ENCODE data around the gene SMIM23. TPM values are rescaled to one million over a fixed set of nuclear protein-coding genes. Genes with fewer than 3 reads are reported as not detected.

SMIM23 gene
- total and polyA plus RNA-seq, 2 donors (not counting 1 experiment from before 2014, with no cell fraction given): not detected

DNA sequence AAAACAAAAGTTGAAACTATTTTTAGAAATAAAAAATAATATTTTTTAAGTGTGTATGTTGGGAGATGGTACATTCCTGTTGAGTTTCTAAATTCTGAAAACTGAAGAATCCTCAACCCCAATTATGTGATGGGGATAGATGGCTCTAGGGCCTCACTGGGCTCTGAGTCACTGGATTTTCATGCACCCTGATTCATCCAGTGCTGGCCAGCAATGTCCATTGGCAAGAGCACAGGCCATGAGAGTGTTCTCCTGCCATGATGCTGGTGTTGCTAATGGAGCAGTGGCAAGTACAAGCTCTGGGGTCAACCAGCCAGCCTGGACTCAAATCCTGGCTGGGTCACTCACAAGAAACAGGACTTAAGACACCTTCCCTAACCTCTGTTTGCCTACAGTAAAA lies 23.3 kb downstream of the SMIM23 start:
- TF ChIP-seq EZH2 (IDR thresholded peaks at IDR 0.05; ENCODE audit: low read length, missing control alignments): no peak
- TF ChIP-seq, protein P1, sequence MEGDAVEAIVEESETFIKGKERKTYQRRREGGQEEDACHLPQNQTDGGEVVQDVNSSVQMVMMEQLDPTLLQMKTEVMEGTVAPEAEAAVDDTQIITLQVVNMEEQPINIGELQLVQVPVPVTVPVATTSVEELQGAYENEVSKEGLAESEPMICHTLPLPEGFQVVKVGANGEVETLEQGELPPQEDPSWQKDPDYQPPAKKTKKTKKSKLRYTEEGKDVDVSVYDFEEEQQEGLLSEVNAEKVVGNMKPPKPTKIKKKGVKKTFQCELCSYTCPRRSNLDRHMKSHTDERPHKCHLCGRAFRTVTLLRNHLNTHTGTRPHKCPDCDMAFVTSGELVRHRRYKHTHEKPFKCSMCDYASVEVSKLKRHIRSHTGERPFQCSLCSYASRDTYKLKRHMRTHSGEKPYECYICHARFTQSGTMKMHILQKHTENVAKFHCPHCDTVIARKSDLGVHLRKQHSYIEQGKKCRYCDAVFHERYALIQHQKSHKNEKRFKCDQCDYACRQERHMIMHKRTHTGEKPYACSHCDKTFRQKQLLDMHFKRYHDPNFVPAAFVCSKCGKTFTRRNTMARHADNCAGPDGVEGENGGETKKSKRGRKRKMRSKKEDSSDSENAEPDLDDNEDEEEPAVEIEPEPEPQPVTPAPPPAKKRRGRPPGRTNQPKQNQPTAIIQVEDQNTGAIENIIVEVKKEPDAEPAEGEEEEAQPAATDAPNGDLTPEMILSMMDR (conservative IDR thresholded peaks at IDR 0.05 in 1 of 2, IDR thresholded peaks at IDR 0.05 in 1 of 2; ENCODE audit: low read depth in 1 of 2, low read length in 2 of 2): no peak
- DNase-seq (ENCODE audit: low read depth in 2 of 2): peak; percentile 32 to 81
- H3K9ac ChIP-seq (ENCODE audit: insufficient read depth, low read length): no peak overlapping the region
- no peak overlapping the region for H3K4me2 ChIP-seq (ENCODE audit: extremely low read depth, insufficient read depth, low read length)
- H3K4me1 ChIP-seq (ENCODE audit: control insufficient read depth, extremely low read depth, insufficient read depth, low read length): no peaks in the 10 kb centered on the region
- H3K4me3 ChIP-seq (replicated peaks in 1 of 4; ENCODE audit: control extremely low read depth in 1 of 4, insufficient read depth in 1 of 4, low read depth in 3 of 4, low read length in 4 of 4): no peak overlapping the region
- H3K27ac ChIP-seq (ENCODE audit: insufficient read depth, low read length): no peak overlapping the region
- H3K79me2 ChIP-seq (ENCODE audit: control insufficient read depth, insufficient read depth, low read length): no peaks in the 10 kb centered on the region
- H3K9me3 ChIP-seq (ENCODE audit: control insufficient read depth, insufficient read depth, low read depth, low read length): no peaks in the 10 kb centered on the region
- no peaks in the 10 kb centered on the region for H4K20me1 ChIP-seq (ENCODE audit: control insufficient read depth, extremely low read depth, insufficient read depth, low read length)
- H2AFZ ChIP-seq (ENCODE audit: low read length): no peak overlapping the region
- H3K27me3 ChIP-seq (ENCODE audit: control insufficient read depth, insufficient read depth, low read length): no peaks in the 10 kb centered on the region
- H3K36me3 ChIP-seq (ENCODE audit: control insufficient read depth, insufficient read depth, low read length): no peaks in the 10 kb centered on the region

DNA sequence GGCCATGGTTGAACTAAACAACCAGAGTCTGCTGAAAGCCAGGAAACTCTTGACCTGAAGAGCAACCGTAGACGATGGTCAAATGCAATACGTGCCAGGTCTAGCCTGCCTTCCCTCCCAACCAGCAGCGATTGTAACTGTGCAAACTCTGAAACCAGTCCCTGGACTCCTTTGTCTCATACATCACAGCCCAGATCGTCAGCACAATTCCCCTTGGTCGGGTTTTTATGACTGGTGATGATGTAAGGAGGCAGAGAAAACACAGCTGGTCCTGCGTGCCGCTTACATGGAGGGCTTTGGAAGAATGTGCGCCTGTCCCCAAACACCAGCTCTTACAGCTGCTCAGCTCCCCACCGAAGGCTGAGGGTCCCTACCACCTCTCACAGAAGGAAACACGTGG lies 24.6 kb downstream of the SMIM23 start:
- TF ChIP-seq, protein P1 (conservative IDR thresholded peaks at IDR 0.05 in 1 of 2, IDR thresholded peaks at IDR 0.05 in 1 of 2; ENCODE audit: low read depth in 1 of 2, low read length in 2 of 2): no peak
- no peak for TF ChIP-seq EZH2 (IDR thresholded peaks at IDR 0.05; ENCODE audit: low read length, missing control alignments)
- DNase-seq (ENCODE audit: low read depth in 2 of 2): peak in 1 of 2 donors; percentile 16

DNA sequence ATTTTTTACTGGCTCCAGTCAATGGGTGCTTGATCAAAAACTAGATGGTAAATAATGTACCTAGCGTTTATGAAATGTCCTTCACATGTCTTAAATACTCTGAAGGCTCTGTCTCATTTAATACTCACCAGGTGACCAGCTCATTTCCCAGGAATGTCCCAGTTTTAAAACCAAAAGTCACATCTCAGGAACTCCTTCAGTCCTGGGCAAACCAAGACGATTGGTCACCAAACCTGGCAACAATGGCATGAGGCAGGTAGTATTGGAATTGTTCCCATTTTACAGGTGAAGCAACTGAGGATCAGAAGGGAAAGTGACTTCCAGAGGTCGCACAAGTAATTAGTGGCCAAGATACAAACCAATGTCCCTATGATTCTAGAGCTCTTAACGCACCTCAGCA lies 27.7 kb downstream of the SMIM23 start:
- Histone ChIP-seq H3K79me2 (ENCODE audit: control insufficient read depth, insufficient read depth, low read length) (no peaks in the 10 kb centered on the region), H3K27ac (ENCODE audit: insufficient read depth, low read length) (no peak overlapping the region), H3K4me1 (ENCODE audit: control insufficient read depth, extremely low read depth, insufficient read depth, low read length) (no peaks in the 10 kb centered on the region), H3K36me3 (ENCODE audit: control insufficient read depth, insufficient read depth, low read length) (no peaks in the 10 kb centered on the region), H2AFZ (ENCODE audit: low read length) (no peak overlapping the region), H3K27me3 (ENCODE audit: control insufficient read depth, insufficient read depth, low read length) (peaks cover 13% of the 10 kb centered on the region), H3K9me3 (ENCODE audit: control insufficient read depth, insufficient read depth, low read depth, low read length) (no peaks in the 10 kb centered on the region), H4K20me1 (ENCODE audit: control insufficient read depth, extremely low read depth, insufficient read depth, low read length) (no peaks in the 10 kb centered on the region), H3K9ac (ENCODE audit: insufficient read depth, low read length) (no peak overlapping the region), H3K4me3 (replicated peaks in 1 of 4; ENCODE audit: control extremely low read depth in 1 of 4, insufficient read depth in 1 of 4, low read depth in 3 of 4, low read length in 4 of 4) (no peak overlapping the region), H3K4me2 (ENCODE audit: extremely low read depth, insufficient read depth, low read length) (no peak overlapping the region)
- no peak for DNase-seq (ENCODE audit: low read depth in 2 of 2)
- TF ChIP-seq, protein P1 (conservative IDR thresholded peaks at IDR 0.05 in 1 of 2, IDR thresholded peaks at IDR 0.05 in 1 of 2; ENCODE audit: low read depth in 1 of 2, low read length in 2 of 2): no peak

More for the DNA sequence above, 24.6 kb downstream of the SMIM23 start:
- Histone ChIP-seq H4K20me1 (ENCODE audit: control insufficient read depth, extremely low read depth, insufficient read depth, low read length) (no peaks in the 10 kb centered on the region), H2AFZ (ENCODE audit: low read length) (no peak overlapping the region), H3K9me3 (ENCODE audit: control insufficient read depth, insufficient read depth, low read depth, low read length) (no peaks in the 10 kb centered on the region), H3K4me2 (ENCODE audit: extremely low read depth, insufficient read depth, low read length) (no peak overlapping the region), H3K4me3 (replicated peaks in 1 of 4; ENCODE audit: control extremely low read depth in 1 of 4, insufficient read depth in 1 of 4, low read depth in 3 of 4, low read length in 4 of 4) (no peak overlapping the region), H3K27ac (ENCODE audit: insufficient read depth, low read length) (no peak overlapping the region), H3K4me1 (ENCODE audit: control insufficient read depth, extremely low read depth, insufficient read depth, low read length) (no peaks in the 10 kb centered on the region), H3K27me3 (ENCODE audit: control insufficient read depth, insufficient read depth, low read length) (peaks cover 9% of the 10 kb centered on the region), H3K9ac (ENCODE audit: insufficient read depth, low read length) (no peak overlapping the region), H3K36me3 (ENCODE audit: control insufficient read depth, insufficient read depth, low read length) (no peaks in the 10 kb centered on the region), H3K79me2 (ENCODE audit: control insufficient read depth, insufficient read depth, low read length) (no peaks in the 10 kb centered on the region)

Data from fibroblast of lung (primary cell).